HL-60 (cell line): ENCODE measurements around the gene ADAMTS16.

Source experiments
- DNase-seq, 2 experiments: peaks; one replicate each; pipeline ENCODE4 v3.0.0-alpha.2; 2010 to 2020; ENCODE audit warnings: low read depth in 1 of 2, low spot score in 1 of 2
- H3K27ac ChIP-seq: fragments of 250-450 bp; sonication (Bioruptor Pico); replicated peaks from 2 replicates; pipeline ENCODE4 v1.5.1; 2020; ENCODE audit warnings: mild to moderate bottlenecking, moderate library complexity
- H3K27me3 ChIP-seq: fragments of 250-450 bp; sonication (Bioruptor Pico); 2 replicates; pipeline ENCODE4 v1.5.1; 2021; ENCODE audit warnings: mild to moderate bottlenecking, moderate library complexity; ENCODE audit not compliant: insufficient read depth, poor library complexity, severe bottlenecking
- H3K4me3 ChIP-seq: replicated peaks from 2 replicates; pipeline ENCODE4 v1.5.1; 2011; ENCODE audit warnings: mild to moderate bottlenecking, control low read depth, low read length; ENCODE audit not compliant: insufficient read depth
- CTCF ChIP-seq: IDR thresholded peaks from one replicate; pipeline ENCODE4 v1.5.1; 2011; ENCODE audit warnings: low read length, control low read depth, inconsistent platforms; ENCODE audit not compliant: insufficient read depth
- GABPA ChIP-seq: IDR thresholded peaks from 2 replicates; pipeline ENCODE4 v1.6.1; 2012; ENCODE audit warnings: low read depth
- POLR2AphosphoS5 ChIP-seq: IDR thresholded peaks from 2 replicates; pipeline ENCODE4 v1.6.1; 2012; ENCODE audit warnings: low read depth
- REST ChIP-seq: IDR thresholded peaks from 2 replicates; pipeline ENCODE4 v1.6.1; 2012; ENCODE audit warnings: low read depth; ENCODE audit not compliant: insufficient replicate concordance
- SPI1 ChIP-seq: IDR thresholded peaks from 2 replicates; pipeline ENCODE4 v1.6.1; 2012; ENCODE audit warnings: low read depth, mild to moderate bottlenecking, borderline replicate concordance

The ADAMTS16 gene

GRCh38 chr5:5242056-5242455, 101.9 kb downstream of the ADAMTS16 start:
- DNase-seq = no peak
- Histone ChIP-seq H3K27ac (no peak overlapping the region), H3K4me3 (no peak overlapping the region), H3K27me3 (no peaks in the 10 kb centered on the region)
- no peak for TF ChIP-seq CTCF
- no peak for TF ChIP-seq POLR2AphosphoS5
- no peak for TF ChIP-seq SPI1
- no peak for TF ChIP-seq GABPA
- TF ChIP-seq REST = no peak

GRCh38 chr5:5246736-5247135, 106.6 kb downstream of the ADAMTS16 start:
- Histone ChIP-seq H3K27ac (no peak overlapping the region), H3K27me3 (no peaks in the 10 kb centered on the region), H3K4me3 (no peak overlapping the region)
- TF ChIP-seq POLR2AphosphoS5 (no peak), REST (no peak), CTCF (no peak), SPI1 (no peak), GABPA (no peak)
- no peak for DNase-seq

- H3K27ac ChIP-seq = no peak overlapping the region
- no peak for DNase-seq
- no peaks in the 10 kb centered on the region for H3K27me3 ChIP-seq
- TF ChIP-seq SPI1 (no peak), REST (no peak), POLR2AphosphoS5 (no peak), CTCF (no peak), GABPA (no peak)
- no peak overlapping the region for H3K4me3 ChIP-seq
These were observed 110.6 kb downstream of the ADAMTS16 start for GRCh38 chr5:5250758-5251157.
